HepG2 (cell line): ENCODE results near the gene MYCBPAP. TPM values are rescaled to one million over a fixed set of nuclear protein-coding genes. Genes with fewer than 3 reads are reported as not detected.

Experiments
- BRD4 ChIP-seq: sonication (generic); formaldehyde crosslinking; IDR thresholded peaks from 2 replicates; pipeline ENCODE4 v1.4.0; 2020; ENCODE audit warnings: missing genetic modification reagents
- CHD4 ChIP-seq: fragments of 200-600 bp; sonication (generic); IDR thresholded peaks from 2 replicates; pipeline ENCODE4 v1.7.0; 2017; ENCODE audit warnings: mild to moderate bottlenecking, low read length, borderline replicate concordance
- DPF2 ChIP-seq: sonication (generic); formaldehyde crosslinking; IDR thresholded peaks from 2 replicates; pipeline ENCODE4 v1.4.0; 2020; ENCODE audit warnings: mild to moderate bottlenecking, low read depth, missing genetic modification reagents, borderline replicate concordance
- EZH2 ChIP-seq: conservative IDR thresholded peaks from 2 replicates; pipeline ENCODE4 v1.6.1; 2012; ENCODE audit warnings: mild to moderate bottlenecking, low read depth, low read length, moderate library complexity
- GATAD1 ChIP-seq: IDR thresholded peaks from 2 replicates; pipeline ENCODE4 v1.6.1; 2016; ENCODE audit warnings: missing genetic modification reagents, missing compliant biosample characterization
- KDM5A ChIP-seq: fragments of 200-600 bp; sonication (generic); IDR thresholded peaks from 2 replicates; pipeline ENCODE4 v1.7.0; 2018; ENCODE audit warnings: antibody characterized with exemption, mild to moderate bottlenecking, low read length, borderline replicate concordance
- MTA3 ChIP-seq: sonication (generic); formaldehyde crosslinking; IDR thresholded peaks from 2 replicates; pipeline ENCODE4 v1.4.0; 2020; ENCODE audit warnings: missing genetic modification reagents
- SKI ChIP-seq: fragments of 450-650 bp; IDR thresholded peaks from one replicate; pipeline ENCODE4 v1.6.1; 2018; ENCODE audit warnings: mild to moderate bottlenecking; ENCODE audit not compliant: partially characterized antibody
- WIZ ChIP-seq: sonication (generic); formaldehyde crosslinking; IDR thresholded peaks from 2 replicates; pipeline ENCODE4 v1.5.1; 2020; ENCODE audit warnings: mild to moderate bottlenecking, missing genetic modification reagents
- ZNF10 ChIP-seq: sonication (generic); formaldehyde crosslinking; IDR thresholded peaks from 2 replicates; pipeline ENCODE4 v1.4.0; 2020; ENCODE audit warnings: mild to moderate bottlenecking, low read depth, missing genetic modification reagents, borderline replicate concordance
- ZNF12 ChIP-seq: sonication (generic); formaldehyde crosslinking; IDR thresholded peaks from 2 replicates; pipeline ENCODE4 v1.5.0; 2020; ENCODE audit warnings: missing genetic modification reagents
- ZNF263 ChIP-seq: sonication (generic); formaldehyde crosslinking; IDR thresholded peaks from 2 replicates; pipeline ENCODE4 v1.4.0; 2020; ENCODE audit warnings: missing genetic modification reagents
- ZNF431 ChIP-seq: sonication (generic); formaldehyde crosslinking; IDR thresholded peaks from 2 replicates; pipeline ENCODE4 v1.9.0; 2022; ENCODE audit warnings: missing genetic modification reagents, low read depth, mild to moderate bottlenecking, borderline replicate concordance
- ZNF567 ChIP-seq: sonication (generic); formaldehyde crosslinking; IDR thresholded peaks from 2 replicates; pipeline ENCODE4 v1.8.1; 2023; ENCODE audit warnings: mild to moderate bottlenecking, missing genetic modification reagents, borderline replicate concordance
- ZNF607 ChIP-seq: sonication (generic); formaldehyde crosslinking; IDR thresholded peaks from 2 replicates; pipeline ENCODE4 v1.5.1; 2020; ENCODE audit warnings: missing genetic modification reagents, mild to moderate bottlenecking, borderline replicate concordance
- ZNF720 ChIP-seq: sonication (generic); formaldehyde crosslinking; IDR thresholded peaks from 2 replicates; pipeline ENCODE4 v1.4.0; 2020; ENCODE audit warnings: missing genetic modification reagents
- ZNF761 ChIP-seq: sonication (generic); formaldehyde crosslinking; conservative IDR thresholded peaks from 2 replicates; pipeline ENCODE4 v1.4.0; 2020; ENCODE audit warnings: mild to moderate bottlenecking, missing genetic modification reagents
- polyA plus RNA-seq, 8 experiments: library from polyadenylated mRNA; depleted of rRNA in 3 of 8; stranded (reverse) in 7 of 8; unstranded in 1 of 8; fragments of >200 nt; fragmentation: Illumina TruSeq in 4 of 8; extraction: Trizol in 4 of 8; gene quantifications; 2 replicates each; pipeline versions ENCODE4 v1.2.1 to v1.2.3, GENCODE V29; 2011 to 2016; ENCODE audit warnings: low read depth in 4 of 8, missing spikeins in 1 of 8, mixed read lengths in 1 of 8; ENCODE audit not compliant: insufficient read depth in 1 of 8
- total RNA-seq, 5 experiments: library from RNA; depleted of rRNA; stranded (reverse); fragments of >200 nt; fragmentation: Illumina TruSeq; extraction: Trizol; gene quantifications; 2 replicates each; pipeline ENCODE4 v1.2.3, GENCODE V29; 2016; ENCODE audit warnings: low read depth in 1 of 5
- TF ChIP-seq, protein P1 (sequence below): sonication (generic); formaldehyde crosslinking; IDR thresholded peaks from 2 replicates; pipeline ENCODE4 v1.4.0; 2020; ENCODE audit warnings: missing genetic modification reagents, borderline replicate concordance
- TF ChIP-seq, protein P2 (sequence below): sonication (generic); formaldehyde crosslinking; IDR thresholded peaks from 2 replicates; pipeline ENCODE4 v1.5.0; 2020; ENCODE audit warnings: mild to moderate bottlenecking, missing genetic modification reagents
- TF ChIP-seq, protein P3 (sequence below): sonication (generic); formaldehyde crosslinking; IDR thresholded peaks from 2 replicates; pipeline ENCODE4 v1.4.0; 2020; ENCODE audit warnings: missing genetic modification reagents, borderline replicate concordance
- TF ChIP-seq, protein P4 (sequence below): sonication (generic); formaldehyde crosslinking; IDR thresholded peaks from 2 replicates; pipeline ENCODE4 v1.5.0; 2020; ENCODE audit warnings: missing genetic modification reagents, mild to moderate bottlenecking, borderline replicate concordance

The MYCBPAP gene
- total and polyA plus RNA-seq, 2 of the 13 experiments (the other 11 are each of a cell fraction or from before 2014, with no cell fraction given) = 0.22 to 0.24 TPM

DNA sequence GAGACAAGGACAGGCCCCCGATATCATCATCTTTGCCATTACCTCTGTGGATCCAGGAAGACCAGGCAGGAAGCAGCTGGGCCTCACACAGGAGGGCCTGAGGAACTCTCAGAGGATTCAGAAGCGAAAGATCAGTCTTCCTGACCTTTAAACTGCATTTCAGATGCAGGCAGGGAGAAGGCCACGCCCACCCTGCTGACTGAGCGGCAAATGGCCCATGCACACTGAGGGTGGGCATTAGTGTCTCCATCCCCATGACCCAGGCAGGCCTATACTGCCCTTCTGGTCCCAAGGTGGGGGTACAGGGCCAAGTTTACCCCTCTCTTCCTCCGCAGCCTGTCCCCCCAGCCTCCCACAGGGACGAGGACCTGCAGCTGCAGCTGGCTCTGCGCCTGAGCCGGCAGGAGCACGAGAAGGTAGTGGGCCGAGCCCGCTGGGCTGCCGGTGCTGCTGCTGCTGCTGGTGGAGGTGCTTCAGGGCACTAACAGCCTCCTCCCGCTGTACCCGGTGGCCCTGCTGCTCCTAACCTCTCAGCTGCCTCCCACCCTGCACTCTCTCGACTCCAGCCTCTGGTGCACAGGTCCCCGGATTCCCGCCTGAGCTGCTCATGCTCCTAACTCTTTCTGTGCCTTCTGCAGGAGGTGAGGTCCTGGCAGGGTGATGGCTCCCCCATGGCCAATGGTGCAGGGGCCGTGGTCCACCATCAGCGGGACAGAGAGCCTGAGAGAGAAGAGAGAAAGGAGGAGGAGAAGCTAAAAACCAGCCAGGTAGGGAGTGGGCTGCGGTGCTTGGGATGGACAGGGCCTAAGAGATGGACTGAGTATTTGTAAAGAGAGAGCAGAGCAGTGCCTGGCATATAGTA is 30.5 kb downstream of the MYCBPAP start (continued):
- TF ChIP-seq, protein P1, sequence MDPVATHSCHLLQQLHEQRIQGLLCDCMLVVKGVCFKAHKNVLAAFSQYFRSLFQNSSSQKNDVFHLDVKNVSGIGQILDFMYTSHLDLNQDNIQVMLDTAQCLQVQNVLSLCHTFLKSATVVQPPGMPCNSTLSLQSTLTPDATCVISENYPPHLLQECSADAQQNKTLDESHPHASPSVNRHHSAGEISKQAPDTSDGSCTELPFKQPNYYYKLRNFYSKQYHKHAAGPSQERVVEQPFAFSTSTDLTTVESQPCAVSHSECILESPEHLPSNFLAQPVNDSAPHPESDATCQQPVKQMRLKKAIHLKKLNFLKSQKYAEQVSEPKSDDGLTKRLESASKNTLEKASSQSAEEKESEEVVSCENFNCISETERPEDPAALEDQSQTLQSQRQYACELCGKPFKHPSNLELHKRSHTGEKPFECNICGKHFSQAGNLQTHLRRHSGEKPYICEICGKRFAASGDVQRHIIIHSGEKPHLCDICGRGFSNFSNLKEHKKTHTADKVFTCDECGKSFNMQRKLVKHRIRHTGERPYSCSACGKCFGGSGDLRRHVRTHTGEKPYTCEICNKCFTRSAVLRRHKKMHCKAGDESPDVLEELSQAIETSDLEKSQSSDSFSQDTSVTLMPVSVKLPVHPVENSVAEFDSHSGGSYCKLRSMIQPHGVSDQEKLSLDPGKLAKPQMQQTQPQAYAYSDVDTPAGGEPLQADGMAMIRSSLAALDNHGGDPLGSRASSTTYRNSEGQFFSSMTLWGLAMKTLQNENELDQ (CRISPR knock-in tag) = no peak
- TF ChIP-seq BRD4 (CRISPR knock-in tag) = 0 out of 2 replicates have a peak, but pooled peaks have one; percentile 14
- TF ChIP-seq DPF2 (CRISPR knock-in tag) = peak; percentile 19; the same call in 1 of the 2 replicates
- TF ChIP-seq, protein P2, sequence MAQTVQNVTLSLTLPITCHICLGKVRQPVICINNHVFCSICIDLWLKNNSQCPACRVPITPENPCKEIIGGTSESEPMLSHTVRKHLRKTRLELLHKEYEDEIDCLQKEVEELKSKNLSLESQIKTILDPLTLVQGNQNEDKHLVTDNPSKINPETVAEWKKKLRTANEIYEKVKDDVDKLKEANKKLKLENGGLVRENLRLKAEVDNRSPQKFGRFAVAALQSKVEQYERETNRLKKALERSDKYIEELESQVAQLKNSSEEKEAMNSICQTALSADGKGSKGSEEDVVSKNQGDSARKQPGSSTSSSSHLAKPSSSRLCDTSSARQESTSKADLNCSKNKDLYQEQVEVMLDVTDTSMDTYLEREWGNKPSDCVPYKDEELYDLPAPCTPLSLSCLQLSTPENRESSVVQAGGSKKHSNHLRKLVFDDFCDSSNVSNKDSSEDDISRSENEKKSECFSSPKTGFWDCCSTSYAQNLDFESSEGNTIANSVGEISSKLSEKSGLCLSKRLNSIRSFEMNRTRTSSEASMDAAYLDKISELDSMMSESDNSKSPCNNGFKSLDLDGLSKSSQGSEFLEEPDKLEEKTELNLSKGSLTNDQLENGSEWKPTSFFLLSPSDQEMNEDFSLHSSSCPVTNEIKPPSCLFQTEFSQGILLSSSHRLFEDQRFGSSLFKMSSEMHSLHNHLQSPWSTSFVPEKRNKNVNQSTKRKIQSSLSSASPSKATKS (CRISPR knock-in tag) = no peak
- TF ChIP-seq ZNF761 (CRISPR knock-in tag) = no peak
- TF ChIP-seq, protein P3, sequence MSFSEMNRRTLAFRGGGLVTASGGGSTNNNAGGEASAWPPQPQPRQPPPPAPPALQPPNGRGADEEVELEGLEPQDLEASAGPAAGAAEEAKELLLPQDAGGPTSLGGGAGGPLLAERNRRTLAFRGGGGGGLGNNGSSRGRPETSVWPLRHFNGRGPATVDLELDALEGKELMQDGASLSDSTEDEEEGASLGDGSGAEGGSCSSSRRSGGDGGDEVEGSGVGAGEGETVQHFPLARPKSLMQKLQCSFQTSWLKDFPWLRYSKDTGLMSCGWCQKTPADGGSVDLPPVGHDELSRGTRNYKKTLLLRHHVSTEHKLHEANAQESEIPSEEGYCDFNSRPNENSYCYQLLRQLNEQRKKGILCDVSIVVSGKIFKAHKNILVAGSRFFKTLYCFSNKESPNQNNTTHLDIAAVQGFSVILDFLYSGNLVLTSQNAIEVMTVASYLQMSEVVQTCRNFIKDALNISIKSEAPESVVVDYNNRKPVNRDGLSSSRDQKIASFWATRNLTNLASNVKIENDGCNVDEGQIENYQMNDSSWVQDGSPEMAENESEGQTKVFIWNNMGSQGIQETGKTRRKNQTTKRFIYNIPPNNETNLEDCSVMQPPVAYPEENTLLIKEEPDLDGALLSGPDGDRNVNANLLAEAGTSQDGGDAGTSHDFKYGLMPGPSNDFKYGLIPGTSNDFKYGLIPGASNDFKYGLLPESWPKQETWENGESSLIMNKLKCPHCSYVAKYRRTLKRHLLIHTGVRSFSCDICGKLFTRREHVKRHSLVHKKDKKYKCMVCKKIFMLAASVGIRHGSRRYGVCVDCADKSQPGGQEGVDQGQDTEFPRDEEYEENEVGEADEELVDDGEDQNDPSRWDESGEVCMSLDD = no peak
- TF ChIP-seq ZNF567 (CRISPR knock-in tag) = peak; percentile 76; the same call in 1 of the 2 replicates
- TF ChIP-seq GATAD1 = no peak
- TF ChIP-seq, protein P4, sequence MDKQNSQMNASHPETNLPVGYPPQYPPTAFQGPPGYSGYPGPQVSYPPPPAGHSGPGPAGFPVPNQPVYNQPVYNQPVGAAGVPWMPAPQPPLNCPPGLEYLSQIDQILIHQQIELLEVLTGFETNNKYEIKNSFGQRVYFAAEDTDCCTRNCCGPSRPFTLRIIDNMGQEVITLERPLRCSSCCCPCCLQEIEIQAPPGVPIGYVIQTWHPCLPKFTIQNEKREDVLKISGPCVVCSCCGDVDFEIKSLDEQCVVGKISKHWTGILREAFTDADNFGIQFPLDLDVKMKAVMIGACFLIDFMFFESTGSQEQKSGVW (CRISPR knock-in tag) = no peak
- TF ChIP-seq ZNF607 (CRISPR knock-in tag) = no peak
- no peak for TF ChIP-seq ZNF431 (CRISPR knock-in tag)
- no peak for TF ChIP-seq EZH2
- peak; percentile 53; the same call in 1 of the 2 replicates for TF ChIP-seq ZNF263 (CRISPR knock-in tag)
- TF ChIP-seq ZNF10 (CRISPR knock-in tag) = 0 out of 2 replicates have a peak, but pooled peaks have one; percentile 54
- no peak for TF ChIP-seq MTA3
- no peak for TF ChIP-seq WIZ (CRISPR knock-in tag)
- no peak for TF ChIP-seq ZNF12 (CRISPR knock-in tag)
- TF ChIP-seq KDM5A = no peak
- TF ChIP-seq CHD4 = no peak
- TF ChIP-seq SKI = no peak
- no peak for TF ChIP-seq ZNF720 (CRISPR knock-in tag)
